ENCODE measurements around the gene ACTL10. TPM values are rescaled to one million over a fixed set of nuclear protein-coding genes. Genes with fewer than 3 reads are reported as not detected.

The ACTL10 gene
- total RNA-seq, 1 donor: 2.2 TPM

- no peak for TF ChIP-seq CTCF (IDR thresholded peaks at IDR 0.05; ENCODE audit: extremely low read depth, low read depth, low read length)
- Histone ChIP-seq H4K20me1 (ENCODE audit: insufficient read depth, low read length) (no peaks in the 10 kb centered on the region), H3K36me3 (ENCODE audit: insufficient read depth, low read length) (peaks cover 18% of the 10 kb centered on the region), H3K4me3 (ENCODE audit: insufficient read depth, low read length) (no peak overlapping the region), H3K27me3 (ENCODE audit: insufficient read depth, low read length) (no peaks in the 10 kb centered on the region), H3K79me2 (ENCODE audit: insufficient read depth, low read length) (no peaks in the 10 kb centered on the region), H2AFZ (ENCODE audit: low read length) (no peak overlapping the region), H3K9me3 (ENCODE audit: low read depth, low read length) (no peaks in the 10 kb centered on the region), H3K4me1 (ENCODE audit: insufficient read depth, low read length) (no peaks in the 10 kb centered on the region), H3K4me2 (ENCODE audit: insufficient read depth, low read length) (no peak overlapping the region), H3K27ac (ENCODE audit: low read depth, low read length) (no peak overlapping the region)
- DNase-seq (ENCODE audit: insufficient read length, low spot score, missing footprints): peak; percentile 51
Observed at GRCh38 chr20:33707668-33708067, 40.9 kb downstream of the ACTL10 start.

- Histone ChIP-seq H3K36me3 (ENCODE audit: insufficient read depth, low read length) (peaks cover 18% of the 10 kb centered on the region), H3K79me2 (ENCODE audit: insufficient read depth, low read length) (no peaks in the 10 kb centered on the region), H4K20me1 (ENCODE audit: insufficient read depth, low read length) (no peaks in the 10 kb centered on the region), H3K27ac (ENCODE audit: low read depth, low read length) (no peak overlapping the region), H2AFZ (ENCODE audit: low read length) (no peak overlapping the region), H3K9me3 (ENCODE audit: low read depth, low read length) (no peaks in the 10 kb centered on the region), H3K4me3 (ENCODE audit: insufficient read depth, low read length) (no peak overlapping the region), H3K27me3 (ENCODE audit: insufficient read depth, low read length) (no peaks in the 10 kb centered on the region), H3K4me2 (ENCODE audit: insufficient read depth, low read length) (no peak overlapping the region), H3K4me1 (ENCODE audit: insufficient read depth, low read length) (no peaks in the 10 kb centered on the region)
- peak; percentile 56 for DNase-seq (ENCODE audit: insufficient read length, low spot score, missing footprints)
- no peak for TF ChIP-seq CTCF (IDR thresholded peaks at IDR 0.05; ENCODE audit: extremely low read depth, low read depth, low read length)
Observed at GRCh38 chr20:33709398-33709797, 42.7 kb downstream of the ACTL10 start.

- Histone ChIP-seq H4K20me1 (ENCODE audit: insufficient read depth, low read length) (no peaks in the 10 kb centered on the region), H3K9me3 (ENCODE audit: low read depth, low read length) (no peaks in the 10 kb centered on the region), H3K4me3 (ENCODE audit: insufficient read depth, low read length) (no peak overlapping the region), H3K4me2 (ENCODE audit: insufficient read depth, low read length) (no peak overlapping the region), H3K27ac (ENCODE audit: low read depth, low read length) (no peak overlapping the region), H3K27me3 (ENCODE audit: insufficient read depth, low read length) (no peaks in the 10 kb centered on the region), H3K4me1 (ENCODE audit: insufficient read depth, low read length) (no peaks in the 10 kb centered on the region), H2AFZ (ENCODE audit: low read length) (no peak overlapping the region), H3K79me2 (ENCODE audit: insufficient read depth, low read length) (no peaks in the 10 kb centered on the region), H3K36me3 (ENCODE audit: insufficient read depth, low read length) (peaks cover 18% of the 10 kb centered on the region)
- DNase-seq (ENCODE audit: insufficient read length, low spot score, missing footprints): no peak
- TF ChIP-seq CTCF (IDR thresholded peaks at IDR 0.05; ENCODE audit: extremely low read depth, low read depth, low read length): no peak
Observed at GRCh38 chr20:33709905-33710541, 43.3 kb downstream of the ACTL10 start.

GRCh38 chr20:33710681-33711445 lies 44.1 kb downstream of the ACTL10 start:
- H4K20me1 ChIP-seq (ENCODE audit: insufficient read depth, low read length): no peaks in the 10 kb centered on the region
- DNase-seq (ENCODE audit: insufficient read length, low spot score, missing footprints): peak; percentile 39
- no peak overlapping the region for H3K27ac ChIP-seq (ENCODE audit: low read depth, low read length)
- no peak overlapping the region for H3K4me2 ChIP-seq (ENCODE audit: insufficient read depth, low read length)
- H3K36me3 ChIP-seq (ENCODE audit: insufficient read depth, low read length): peaks cover 18% of the 10 kb centered on the region
- no peaks in the 10 kb centered on the region for H3K4me1 ChIP-seq (ENCODE audit: insufficient read depth, low read length)
- no peaks in the 10 kb centered on the region for H3K27me3 ChIP-seq (ENCODE audit: insufficient read depth, low read length)
- H3K4me3 ChIP-seq (ENCODE audit: insufficient read depth, low read length): no peak overlapping the region
- TF ChIP-seq CTCF (IDR thresholded peaks at IDR 0.05; ENCODE audit: extremely low read depth, low read depth, low read length): no peak
- H3K9me3 ChIP-seq (ENCODE audit: low read depth, low read length): no peaks in the 10 kb centered on the region
- no peaks in the 10 kb centered on the region for H3K79me2 ChIP-seq (ENCODE audit: insufficient read depth, low read length)
- H2AFZ ChIP-seq (ENCODE audit: low read length): no peak overlapping the region
